ENCODE measurements around the gene BDP1.
"Not testable (repeated sequence)": the region's sequence is repeated elsewhere in the genome, so short reads cannot be mapped to it uniquely, and the experiment has no call there.

- TF ChIP-seq CTCF, EZH2phosphoT487 (IDR thresholded peaks at IDR 0.05): not testable (repeated sequence)
Observed at GRCh38 chr5:71443891-71444290, 11.6 kb upstream of the BDP1 start.

Data from neural progenitor cell (in vitro differentiated cells).